Cerebellar nuclear complex (tissue), 1 donor: ENCODE results near the gene MIS18BP1.
"Not testable (repeated sequence)": the region's sequence is repeated elsewhere in the genome, so short reads cannot be mapped to it uniquely, and the experiment has no call there.

ENCODE experiments used
- DNase-seq, 2 experiments: peaks; one replicate each; lab custom pipeline; 2025; lab: John Stamatoyannopoulos, UW

MIS18BP1 gene

GRCh38 chr14:45253070-45253753 lies at the start of gene MIS18BP1:
MIS18BP1 (minus strand) TSS chr14:45253202; CDS start chr14:45247286, 5,916 bp downstream.
- no peak for DNase-seq

DNA sequence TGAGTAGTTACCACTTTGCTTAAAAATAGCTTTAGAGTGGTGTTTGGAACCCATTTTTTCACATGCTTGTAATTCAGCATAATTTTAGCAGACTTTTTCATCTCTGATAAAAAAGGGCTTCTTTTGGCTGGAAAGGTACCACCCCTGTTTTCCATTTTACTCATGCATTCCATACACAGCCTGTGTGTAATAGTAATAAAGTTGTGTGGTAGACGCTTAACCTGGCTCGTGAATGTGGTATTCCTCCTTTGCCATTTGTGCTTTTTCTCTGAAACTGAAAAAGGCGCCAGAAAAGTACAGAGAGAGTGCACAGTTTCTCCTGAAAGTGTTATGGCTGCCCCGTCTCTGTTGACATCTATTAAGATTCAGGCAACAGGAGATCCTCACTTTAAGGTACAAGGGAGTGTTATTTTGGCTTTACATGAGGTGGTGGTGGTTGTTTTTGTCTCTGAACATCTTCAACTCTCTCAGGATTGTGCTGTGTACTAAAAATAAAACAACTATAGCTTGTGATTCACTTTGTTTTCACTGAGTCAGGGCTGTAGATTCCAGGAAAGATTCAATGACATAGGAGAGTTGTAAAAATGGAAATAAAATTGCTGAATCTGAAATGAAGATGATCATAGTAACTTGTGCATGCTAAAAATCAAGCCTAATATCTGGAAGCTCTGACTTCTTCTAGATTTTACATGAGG lies 45.6 kb upstream of the MIS18BP1 start:
- no peak for DNase-seq

DNA sequence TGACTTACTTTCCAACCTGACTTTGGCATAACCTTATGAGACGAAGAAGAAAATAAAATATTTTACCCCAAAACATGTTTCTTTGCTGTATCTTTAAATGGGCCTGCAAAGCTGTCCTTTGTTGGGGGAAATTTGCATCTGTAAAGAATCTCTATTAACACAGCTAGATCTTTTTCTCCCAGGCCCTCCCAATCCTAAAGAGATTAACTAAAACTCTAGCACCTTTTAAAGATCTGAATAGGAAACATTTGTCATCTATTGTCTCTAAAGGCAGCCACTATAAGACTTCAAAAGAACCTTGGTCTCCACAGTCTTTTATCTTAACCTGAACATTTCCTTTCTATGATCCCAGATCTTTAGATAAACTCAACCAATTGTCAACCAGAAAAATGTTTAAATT lies 41.8 kb upstream of the MIS18BP1 start:
- not testable (repeated sequence) for DNase-seq

- no peak for DNase-seq
Observed at GRCh38 chr14:45290547-45290946, 37.5 kb upstream of the MIS18BP1 start.

- no peak for DNase-seq
Observed at GRCh38 chr14:45287610-45288009, 34.6 kb upstream of the MIS18BP1 start.

- DNase-seq, result no peak
Observed at GRCh38 chr14:45284802-45285201, 31.8 kb upstream of the MIS18BP1 start.

DNA sequence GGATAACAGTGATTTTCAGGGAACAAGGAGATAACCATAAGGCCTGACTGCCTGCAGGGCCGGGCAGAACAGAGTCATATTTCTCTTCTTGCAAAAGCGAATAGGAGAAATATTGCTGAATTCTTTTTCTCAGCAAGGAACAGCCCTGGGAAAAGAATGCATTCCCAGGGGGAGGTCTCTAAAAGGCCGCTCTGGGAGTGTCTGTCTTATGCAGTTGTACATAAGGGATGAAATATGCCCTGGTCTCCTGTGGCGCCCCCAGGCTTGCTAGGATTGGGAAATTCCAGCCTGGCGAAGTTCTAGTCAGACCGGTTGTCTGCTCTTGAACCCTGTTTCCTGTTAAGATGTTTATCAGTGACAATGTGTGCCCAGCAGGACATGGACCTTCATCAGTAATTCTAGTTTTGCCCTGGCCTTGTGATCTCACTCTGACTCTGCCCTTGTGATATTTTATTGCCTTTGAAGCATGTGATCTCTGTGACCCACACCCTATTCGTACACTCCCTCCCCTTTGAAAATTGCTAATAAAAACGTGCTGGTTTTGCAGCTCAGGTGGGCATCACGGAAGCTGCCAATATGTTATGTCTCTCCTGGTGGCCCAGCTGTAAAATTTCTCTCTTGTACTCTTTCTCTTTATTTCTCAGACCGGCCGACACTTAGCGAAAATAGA lies 28.9 kb upstream of the MIS18BP1 start:
- not testable (repeated sequence) for DNase-seq

- DNase-seq, result no peak
Observed at GRCh38 chr14:45271858-45272537, 19.0 kb upstream of the MIS18BP1 start.

GRCh38 chr14:45270031-45270430 lies 17.0 kb upstream of the MIS18BP1 start:
- DNase-seq, result no peak

GRCh38 chr14:45267071-45267470 lies 14.1 kb upstream of the MIS18BP1 start:
- no peak for DNase-seq

DNA sequence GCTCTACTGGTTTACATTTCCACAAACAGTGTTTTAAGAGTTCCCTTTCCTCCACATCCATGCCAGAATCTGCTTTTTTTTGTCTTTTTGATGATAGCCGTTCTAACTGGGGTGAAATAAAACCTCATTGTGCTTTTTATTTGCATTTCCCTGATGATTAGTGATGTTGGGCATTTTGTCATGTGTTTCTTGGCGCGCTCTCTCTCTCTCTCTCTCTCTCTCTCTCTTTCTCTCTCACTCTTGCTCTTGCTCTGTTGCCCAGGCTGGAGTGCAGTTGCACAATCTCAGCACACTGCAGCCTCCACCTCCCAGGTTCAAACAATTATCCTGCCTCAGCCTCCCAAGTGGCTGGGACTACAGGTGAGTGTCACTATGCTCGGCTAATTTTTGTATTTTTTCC lies 9.6 kb upstream of the MIS18BP1 start:
- no peak for DNase-seq

GRCh38 chr14:45261209-45261608 lies 8.2 kb upstream of the MIS18BP1 start:
- no peak for DNase-seq

DNA sequence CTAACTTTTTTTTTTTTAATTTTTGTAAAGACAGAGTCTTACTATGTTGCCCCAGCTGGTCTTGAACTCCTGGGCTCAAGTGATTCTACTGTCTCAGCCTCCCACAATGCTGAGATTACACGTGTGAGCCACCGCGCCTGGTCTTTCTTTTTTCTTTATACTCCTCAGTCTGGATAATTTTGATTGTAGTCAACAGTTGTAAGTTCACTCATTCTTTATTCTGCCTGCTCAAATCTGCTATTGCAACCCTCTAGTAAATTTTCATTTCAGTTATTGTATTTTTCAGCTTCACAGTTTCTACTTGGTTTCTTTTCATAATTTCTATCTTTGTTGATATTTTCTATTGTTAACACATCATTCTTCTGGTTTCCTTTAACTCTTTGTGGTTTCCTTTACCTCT lies 5.8 kb upstream of the MIS18BP1 start:
- DNase-seq, result no peak

GRCh38 chr14:45258073-45258472 lies 5.1 kb upstream of the MIS18BP1 start:
- DNase-seq, result no peak

- no peak for DNase-seq
Observed at GRCh38 chr14:45254771-45255170, 1.8 kb upstream of the MIS18BP1 start.

DNA sequence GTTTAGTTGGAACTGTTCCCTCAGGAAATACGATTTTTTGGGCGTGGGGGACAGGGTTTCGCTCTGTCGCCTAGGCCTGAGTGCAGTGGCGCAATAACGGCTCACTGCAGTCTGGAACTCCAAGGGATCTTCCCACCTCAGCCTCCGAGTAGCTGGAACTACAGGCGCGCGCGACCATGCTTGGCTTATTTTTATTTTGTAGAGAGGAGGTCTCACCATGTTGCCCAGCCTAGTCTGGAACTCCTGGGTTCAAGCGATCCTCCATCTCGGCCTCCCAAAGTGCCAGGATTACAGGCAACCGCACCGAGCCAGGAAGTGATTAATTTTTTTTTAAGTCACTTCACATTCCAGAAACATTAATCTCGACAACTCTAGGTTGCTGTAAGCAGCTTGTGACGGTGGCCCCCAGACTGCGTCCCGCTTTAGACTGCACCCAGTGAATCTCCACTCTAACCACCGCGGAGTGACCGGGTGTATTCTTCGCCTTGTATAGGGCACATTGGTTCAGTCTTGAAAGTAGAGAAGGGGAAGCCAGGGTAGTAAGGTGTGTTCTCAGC lies 830 bp upstream of the MIS18BP1 start:
- no peak for DNase-seq

GRCh38 chr14:45252366-45253069 lies 484 bp downstream of the MIS18BP1 start:
- DNase-seq, result no peak

- no peak for DNase-seq
Observed at GRCh38 chr14:45251912-45252311, 1.1 kb downstream of the MIS18BP1 start.

DNA sequence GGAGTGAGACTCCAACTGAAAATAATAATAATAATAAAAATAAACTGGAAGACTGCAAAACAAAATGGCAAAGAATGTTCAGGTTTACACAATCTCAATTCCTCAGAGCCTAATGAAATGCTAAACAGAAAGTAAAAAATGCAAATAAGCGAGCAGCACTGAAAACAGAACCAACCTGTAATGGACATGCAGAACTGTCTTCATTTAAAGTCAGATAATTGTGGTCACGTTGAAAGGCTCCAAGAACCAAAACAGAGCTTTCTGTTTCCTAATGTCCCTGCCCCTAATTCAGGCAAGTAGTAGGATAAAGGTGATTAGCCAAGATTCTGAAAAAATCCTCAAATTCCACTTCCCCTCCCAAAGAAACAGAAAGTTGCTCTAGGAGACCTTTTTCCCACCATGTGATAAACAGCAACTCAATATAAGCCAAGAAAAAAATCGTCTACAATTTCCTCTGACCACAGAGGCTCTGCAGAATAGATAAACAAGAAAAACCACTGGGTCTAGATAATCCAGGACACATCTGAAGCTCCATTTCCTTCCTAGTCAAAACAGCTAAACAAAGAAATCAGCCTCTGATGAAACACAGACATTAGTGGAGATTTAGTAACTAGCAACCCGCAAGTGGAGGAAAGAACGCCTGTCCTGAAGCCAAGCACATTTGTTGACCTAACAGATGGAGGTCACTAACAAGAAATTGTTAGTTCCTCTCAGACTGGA lies 3.0 kb downstream of the MIS18BP1 start:
- no peak for DNase-seq

DNA sequence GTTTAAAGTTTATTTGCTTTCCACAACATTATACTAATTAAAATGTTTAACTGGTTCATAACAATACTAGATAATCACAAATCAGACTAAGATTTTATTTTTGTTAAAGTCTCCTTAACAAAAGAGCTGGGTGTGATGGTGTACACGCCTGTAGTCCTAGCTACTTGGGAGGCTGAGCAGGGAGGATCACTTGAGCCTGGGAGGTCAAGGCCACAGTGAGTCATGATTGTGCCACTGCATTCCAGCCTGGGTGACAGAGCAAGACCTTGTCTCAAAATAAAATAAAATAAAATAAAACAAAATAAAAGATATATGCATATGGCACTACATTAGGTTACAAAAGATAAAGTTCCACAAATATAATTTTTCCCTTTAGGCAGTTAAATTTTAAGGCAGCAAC lies 5.6 kb downstream of the MIS18BP1 start:
- no peak for DNase-seq

GRCh38 chr14:45246691-45247090 lies 6.3 kb downstream of the MIS18BP1 start:
- no peak for DNase-seq
